GM18498 (cell line): ENCODE measurements around the gene PFDN1.
"Not testable (repeated sequence)": the region's sequence is repeated elsewhere in the genome, so short reads cannot be mapped to it uniquely, and the experiment has no call there.

Experiments used
- ATAC-seq: cut with Tn5 transposase; IDR thresholded peaks from one replicate; pipeline ENCODE4 v1.9.1; 2021; ENCODE audit warnings: mild to moderate bottlenecking, moderate library complexity; ENCODE audit not compliant: unreplicated experiment

The PFDN1 gene

DNA sequence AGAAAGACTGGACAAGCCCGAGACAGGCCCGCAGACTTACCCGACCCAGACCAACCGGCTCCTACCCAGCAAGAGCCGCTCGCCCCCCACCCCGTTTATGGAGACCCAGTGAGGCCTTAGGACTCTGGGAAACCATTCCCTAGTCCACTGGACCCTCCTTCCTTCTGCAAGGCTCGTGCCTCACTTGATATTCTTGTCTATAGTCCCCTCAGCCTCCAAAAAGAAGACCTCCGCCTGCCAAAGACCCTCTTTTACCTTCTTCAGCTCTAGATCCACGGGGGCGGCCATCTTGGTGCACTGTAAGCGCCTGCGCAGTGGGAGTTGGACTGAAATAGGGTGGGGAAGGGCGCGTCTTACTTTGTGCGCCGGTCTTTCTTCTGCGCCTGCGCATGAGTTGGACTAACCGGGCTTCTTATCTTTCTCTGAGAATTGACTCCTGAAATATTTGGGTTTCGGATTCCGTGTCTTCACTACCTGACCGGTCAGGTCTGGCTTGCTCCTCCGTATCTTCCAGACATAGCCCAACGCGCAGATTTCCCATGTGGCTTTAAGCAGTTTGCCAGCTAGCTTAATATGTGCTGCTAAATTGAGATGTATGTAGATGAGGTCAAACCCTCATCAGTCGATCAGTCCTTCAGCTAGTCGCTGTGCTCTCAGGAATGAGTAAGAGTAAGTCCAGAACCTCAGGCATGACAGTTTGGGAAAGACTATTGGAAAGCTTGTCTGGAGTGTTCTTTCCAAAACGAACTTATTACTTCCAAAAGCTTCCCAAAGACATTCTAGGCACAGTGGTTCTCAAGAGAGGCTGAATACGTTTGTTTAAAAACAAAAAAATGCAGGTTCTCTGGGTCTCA lies at the start of gene PFDN1:
Gene PFDN1, minus strand, starts transcription at position 316 of the 854 bp plus-strand sequence. Its CDS starts 28 bp downstream, at position 288.
- ATAC-seq, result peak; percentile 93

DNA sequence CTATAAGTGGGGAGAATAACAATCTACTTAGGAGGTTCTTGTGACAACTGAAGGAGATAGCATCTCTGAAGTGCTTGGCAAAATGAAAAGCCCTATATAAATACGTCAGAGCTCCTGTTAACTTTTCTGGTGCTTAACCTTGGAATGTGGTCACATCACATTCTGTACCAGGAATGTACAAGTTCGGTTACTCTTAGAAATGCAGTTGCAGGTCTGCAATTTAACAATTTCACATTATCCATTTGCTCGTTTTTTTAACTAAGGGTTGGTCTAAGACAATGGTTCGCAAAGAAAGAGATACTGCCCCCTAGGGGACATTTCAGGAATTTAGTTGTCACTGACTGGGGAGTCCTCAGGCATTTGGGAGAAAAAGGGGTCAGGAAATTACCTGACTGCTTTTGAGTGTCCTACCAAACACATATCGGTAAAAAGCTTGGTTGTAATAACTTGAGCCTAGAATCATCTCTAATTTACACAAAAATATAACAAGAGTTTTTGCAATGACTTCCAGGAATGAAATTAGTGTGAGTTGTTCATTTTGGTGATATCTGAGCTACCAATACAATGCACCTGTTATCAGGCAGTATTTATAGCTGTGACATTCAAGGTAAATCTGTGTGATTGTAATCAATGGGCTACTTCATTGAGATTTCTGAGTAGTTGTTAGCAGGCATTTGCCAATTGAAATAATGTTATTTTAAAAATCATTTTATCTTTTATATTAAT lies 48.9 kb upstream of the PFDN1 start:
- peak; percentile 76 for ATAC-seq

GRCh38 chr5:140349244-140349643 lies 46.3 kb upstream of the PFDN1 start:
- no peak for ATAC-seq

- ATAC-seq, result no peak
These were observed 45.2 kb upstream of the PFDN1 start for GRCh38 chr5:140348104-140348503.

- no peak for ATAC-seq
These were observed 44.5 kb upstream of the PFDN1 start for GRCh38 chr5:140347360-140347759.

GRCh38 chr5:140346348-140347221 lies 43.7 kb upstream of the PFDN1 start, which contains the start of gene HBEGF:
Gene HBEGF, minus strand, starts transcription at chr5:140346603. Its CDS starts 275 bp downstream, at chr5:140346328.
- peak; percentile 79 for ATAC-seq

GRCh38 chr5:140345919-140346347 lies 43.0 kb upstream of the PFDN1 start:
- peak; percentile 28 for ATAC-seq

DNA sequence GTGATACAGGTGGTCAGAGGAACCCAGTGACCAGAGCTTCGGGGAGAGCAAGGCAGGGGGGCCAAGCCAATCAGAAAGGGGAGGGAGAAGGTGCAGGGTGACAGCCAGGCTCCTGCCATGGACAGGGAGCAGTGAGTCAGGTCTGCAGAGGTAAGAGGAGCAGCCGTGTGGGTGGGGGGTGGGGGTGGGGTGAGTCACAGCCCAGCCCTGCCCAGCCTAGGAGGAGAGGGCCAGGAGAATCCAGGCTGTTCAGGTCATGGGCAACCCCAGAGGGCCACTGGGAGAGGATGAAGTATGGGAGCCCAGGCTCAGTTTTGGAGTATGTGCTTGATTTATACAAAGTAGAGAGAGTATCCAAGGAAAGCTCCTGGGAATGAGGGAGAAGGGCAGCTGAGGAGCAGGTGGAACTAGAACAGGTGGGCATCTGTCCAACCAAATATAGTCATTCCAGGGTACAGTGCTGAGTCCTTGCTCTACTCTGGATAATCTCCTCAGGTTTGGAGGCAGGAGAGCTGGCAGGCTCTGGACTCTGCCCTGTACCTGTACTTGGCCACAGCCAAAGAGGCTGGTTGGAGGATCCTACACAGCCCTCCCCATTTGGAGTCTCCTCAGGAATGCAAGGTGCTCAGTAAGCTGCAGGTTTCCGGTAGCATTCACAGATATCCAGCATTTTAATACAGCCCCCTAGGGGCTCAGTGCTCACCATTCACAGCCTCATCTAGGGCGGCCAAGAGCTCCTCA lies 42.0 kb upstream of the PFDN1 start:
- no peak for ATAC-seq

GRCh38 chr5:140343849-140344248 lies 40.9 kb upstream of the PFDN1 start:
- not testable (repeated sequence) for ATAC-seq

DNA sequence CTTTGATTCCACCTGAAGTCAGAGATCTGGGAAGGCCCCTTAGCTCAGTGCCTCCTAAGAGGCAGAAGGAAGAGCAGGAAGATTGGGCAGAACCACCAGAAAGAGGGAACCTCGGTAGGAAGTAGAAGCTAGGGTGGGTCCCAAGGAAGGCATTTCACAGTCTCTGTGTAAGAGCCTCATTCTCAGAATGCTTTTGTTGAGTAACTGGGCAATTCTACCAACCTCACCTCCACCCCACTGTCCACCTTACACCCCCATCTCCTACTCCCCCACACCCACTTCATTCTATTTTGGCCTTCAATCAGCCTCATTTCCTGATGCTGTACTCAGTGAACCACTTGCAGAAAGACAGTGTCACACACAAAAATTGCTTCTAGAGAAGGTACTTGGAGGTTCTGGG lies 40.0 kb upstream of the PFDN1 start:
- no peak for ATAC-seq

DNA sequence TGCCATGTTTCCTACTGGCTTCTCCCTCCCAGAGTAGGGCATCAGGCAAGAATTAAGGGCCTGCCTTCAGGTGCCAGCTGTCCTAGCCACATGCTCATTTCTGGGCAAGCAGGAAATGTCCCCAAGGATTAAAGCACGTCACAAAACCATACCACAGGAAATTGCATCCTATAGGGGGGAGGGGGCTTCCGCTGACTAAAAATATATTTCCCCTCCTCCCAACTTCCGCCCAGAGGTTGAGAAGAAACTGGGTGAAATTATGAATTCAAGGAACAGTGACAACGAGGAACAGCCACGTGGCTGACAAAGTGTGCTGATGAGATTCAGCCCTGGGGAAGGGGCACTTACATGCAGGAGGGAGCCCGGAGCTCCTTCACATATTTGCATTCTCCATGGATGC lies 39.4 kb upstream of the PFDN1 start:
- no peak for ATAC-seq

GRCh38 chr5:140341591-140341990 lies 38.7 kb upstream of the PFDN1 start:
- ATAC-seq, result no peak

DNA sequence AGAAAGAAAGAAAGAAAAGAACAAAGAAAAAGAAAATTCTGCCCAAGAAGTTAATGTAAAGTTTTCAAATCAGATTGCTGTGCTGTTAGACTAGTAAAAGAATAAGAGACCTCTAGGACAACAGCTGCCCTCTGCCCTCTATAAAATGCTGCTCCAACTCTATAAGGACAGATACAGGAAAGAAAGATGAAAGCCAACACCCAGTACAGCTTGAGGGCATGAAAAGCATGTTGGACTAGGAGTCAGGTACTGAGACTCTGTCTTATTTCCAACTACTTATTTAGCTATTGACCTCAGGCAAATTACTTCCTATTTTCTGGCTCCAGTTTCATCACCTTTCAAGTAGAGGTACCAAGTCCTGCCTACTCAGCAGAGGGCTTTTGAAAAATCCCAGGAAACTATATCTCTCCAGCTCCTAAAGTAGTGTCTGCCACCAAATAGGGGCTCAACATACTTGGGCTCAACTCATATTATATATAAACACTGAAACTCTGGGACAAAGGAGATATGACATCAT lies 37.8 kb upstream of the PFDN1 start:
- no peak for ATAC-seq

DNA sequence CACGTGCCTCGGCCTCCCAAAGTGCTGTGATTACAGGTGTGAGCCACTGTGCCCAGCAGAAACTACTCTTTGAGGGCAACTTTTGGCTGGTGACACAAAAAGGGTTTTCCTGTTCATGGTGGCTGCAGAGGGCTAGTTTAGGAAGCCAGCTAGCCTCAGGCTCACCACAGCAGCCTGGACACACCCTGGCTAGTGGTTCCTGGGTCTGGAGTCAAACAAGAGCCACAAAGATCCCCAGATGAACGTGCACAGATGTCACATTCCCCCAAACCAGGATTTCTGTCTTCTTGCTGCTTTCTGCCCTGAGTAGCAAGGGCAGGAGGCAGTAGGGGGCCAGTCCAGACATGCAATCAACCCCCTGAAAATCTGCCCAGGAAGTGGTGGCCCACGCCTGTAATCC lies 36.7 kb upstream of the PFDN1 start:
- no peak for ATAC-seq

DNA sequence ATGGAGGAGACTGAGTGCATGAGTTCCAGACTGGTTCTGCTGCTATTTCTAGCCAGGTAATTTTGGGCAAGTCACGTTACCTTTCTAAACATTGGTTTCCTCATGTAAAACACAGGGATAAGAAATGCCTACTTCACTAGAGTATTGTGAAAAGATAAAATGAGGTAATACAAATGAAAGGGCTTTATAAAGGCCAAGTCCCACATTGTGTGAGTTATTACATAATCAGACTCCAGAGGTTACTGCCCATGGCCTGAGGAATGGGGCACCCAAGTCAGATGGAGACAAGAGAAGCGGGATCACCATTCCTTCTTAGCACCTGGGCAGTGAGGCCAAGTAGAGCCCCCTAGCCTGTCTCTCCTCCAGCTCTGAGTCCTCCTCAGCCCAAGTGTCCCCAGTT lies 36.0 kb upstream of the PFDN1 start:
- no peak for ATAC-seq

DNA sequence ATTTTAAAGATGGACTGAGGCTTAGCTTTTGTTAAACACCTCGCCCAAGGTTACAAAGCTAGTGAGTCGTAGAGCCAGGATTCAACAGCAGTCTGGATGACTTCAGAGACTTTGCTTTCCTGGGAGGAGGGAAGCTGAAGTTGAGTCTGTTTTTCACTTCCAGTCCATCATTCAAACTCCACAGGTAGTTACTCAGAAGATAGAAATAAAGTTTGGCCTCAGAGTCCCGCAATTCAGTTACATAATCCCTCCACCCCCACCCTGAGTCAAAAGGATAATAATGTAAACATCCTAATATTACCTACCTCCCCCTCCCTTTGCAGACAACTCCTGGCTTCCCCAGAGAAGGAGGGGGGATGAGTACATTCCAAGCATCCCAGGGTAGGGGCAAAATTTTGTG lies 35.4 kb upstream of the PFDN1 start:
- no peak for ATAC-seq

- ATAC-seq, result no peak
These were observed 35.0 kb upstream of the PFDN1 start for GRCh38 chr5:140337880-140338279.

GRCh38 chr5:140336388-140336787 lies 33.5 kb upstream of the PFDN1 start:
- ATAC-seq, result no peak

DNA sequence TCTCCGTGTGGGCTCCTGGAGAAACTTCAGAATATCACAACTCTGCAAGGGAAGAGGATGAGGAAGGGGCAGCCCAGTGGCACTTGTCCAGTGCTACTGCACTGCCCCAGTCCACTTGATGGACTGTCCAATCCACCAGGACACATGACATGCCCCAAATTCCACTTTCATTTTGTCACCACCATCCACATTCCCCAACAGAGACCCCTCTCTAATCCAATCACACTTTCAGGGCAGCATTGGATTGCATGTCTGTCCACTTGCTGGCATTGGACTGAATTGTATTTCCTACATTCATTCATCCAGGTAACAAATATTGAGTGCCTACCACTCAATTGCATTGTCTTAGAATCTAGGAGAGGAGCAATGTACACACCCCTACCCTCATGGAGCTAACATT lies 28.7 kb upstream of the PFDN1 start:
- ATAC-seq, result no peak
